Cardiac fibroblast (primary cell): Measurements from ENCODE around the gene PCDHA10.
"Not testable (repeated sequence)": the region's sequence is repeated elsewhere in the genome, so short reads cannot be mapped to it uniquely, and the experiment has no call there.

Source experiments
- DNase-seq, 2 donors: peaks; one replicate each; pipeline versions ENCODE4 v3.0.0 to v3.0.0-alpha.2; 2010; ENCODE audit warnings: low read depth in 2 of 2
- H3K4me3 ChIP-seq, 2 donors: replicated peaks in 1 of 2; 1 replicate in 1 of 2; 2 replicates in 1 of 2; pipeline ENCODE4 v1.5.1; 2011; ENCODE audit warnings: low read depth in 2 of 2, low read length in 2 of 2, mild to moderate bottlenecking in 2 of 2, moderate library complexity in 1 of 2
- CTCF ChIP-seq: IDR thresholded peaks from one replicate; pipeline ENCODE4 v1.5.1; 2011; ENCODE audit warnings: low read depth, mild to moderate bottlenecking, low read length, inconsistent platforms

The PCDHA10 gene

GRCh38 chr5:140835622-140836510 lies 19.8 kb upstream of the PCDHA10 start:
- no peak overlapping the region for H3K4me3 ChIP-seq
- no peak for TF ChIP-seq CTCF
- no peak for DNase-seq

- TF ChIP-seq CTCF: peak; percentile 37
- no peak within 1 kb of the TSS for H3K4me3 ChIP-seq
- peak in 1 of 2 donors; percentile 17 for DNase-seq
These were observed 14.4 kb upstream of the PCDHA10 start, which contains the start of gene PCDHA8 for GRCh38 chr5:140840978-140841962. Gene PCDHA8 (plus strand): TSS chr5:140841187. CDS start chr5:140841322, 135 bp downstream.

- H3K4me3 ChIP-seq: no peak overlapping the region
- no peak for DNase-seq
- no peak for TF ChIP-seq CTCF
These were observed 12.6 kb upstream of the PCDHA10 start for GRCh38 chr5:140842798-140843733.

GRCh38 chr5:140848139-140849102 lies 7.3 kb upstream of the PCDHA10 start, which contains the start of gene PCDHA9:
Gene PCDHA9 (plus strand): TSS chr5:140848382. CDS start chr5:140848496, 114 bp downstream.
- not testable (repeated sequence) for H3K4me3 ChIP-seq
- peak in 1 of 2 donors; percentile 1 for DNase-seq

GRCh38 chr5:140849831-140850634 lies 5.7 kb upstream of the PCDHA10 start:
- DNase-seq, H3K4me3 ChIP-seq: not testable (repeated sequence)

- no peak for TF ChIP-seq CTCF
- no peak for DNase-seq
- H3K4me3 ChIP-seq: no peak overlapping the region
These were observed 1.7 kb downstream of the PCDHA10 start for GRCh38 chr5:140857177-140857986.
